GM18498 (cell line): ENCODE data around the gene CACNG4.

Experiments
- ATAC-seq: cut with Tn5 transposase; IDR thresholded peaks from one replicate; pipeline ENCODE4 v1.9.1; 2021; ENCODE audit warnings: mild to moderate bottlenecking, moderate library complexity; ENCODE audit not compliant: unreplicated experiment

Gene CACNG4

GRCh38 chr17:67015001-67015400, 50.5 kb downstream of the CACNG4 start:
- no peak for ATAC-seq

DNA sequence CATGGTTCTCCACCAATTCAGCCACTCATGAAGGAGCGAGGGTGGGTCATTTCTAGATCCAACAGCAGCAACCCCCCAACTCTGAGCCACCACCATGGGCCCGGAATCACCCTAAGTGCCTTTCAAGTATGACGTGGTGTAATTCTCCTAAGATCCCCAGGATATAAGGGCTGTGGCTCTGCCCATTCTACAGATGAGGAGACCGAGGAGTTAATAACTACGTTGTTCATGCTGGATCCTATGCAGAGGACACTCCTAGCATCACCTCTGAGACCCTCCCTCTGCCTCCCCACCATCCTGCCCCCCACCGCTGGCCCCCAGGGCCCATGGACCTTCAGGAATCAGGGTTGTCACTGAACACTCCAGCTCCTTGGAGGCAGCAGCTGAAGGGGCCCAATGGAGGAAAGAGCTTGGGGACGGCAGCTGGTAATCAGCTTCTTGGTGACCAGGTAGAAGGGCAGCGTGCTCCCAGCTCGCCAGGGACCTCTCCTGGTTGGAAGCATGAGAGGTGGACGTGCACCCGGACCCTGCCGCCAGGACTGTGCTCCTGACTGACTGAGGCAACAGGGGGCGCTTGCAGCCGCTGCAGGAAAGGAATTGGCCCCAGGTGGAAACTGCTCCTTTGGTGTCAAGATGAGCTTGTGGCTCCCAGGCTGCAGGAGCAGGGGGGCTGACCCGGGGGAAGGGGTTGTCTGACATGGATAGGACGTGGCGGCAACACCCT, 51.7 kb downstream of the CACNG4 start:
- ATAC-seq, result no peak

- no peak for ATAC-seq
Measured at GRCh38 chr17:67017910-67018309, 53.4 kb downstream of the CACNG4 start.

DNA sequence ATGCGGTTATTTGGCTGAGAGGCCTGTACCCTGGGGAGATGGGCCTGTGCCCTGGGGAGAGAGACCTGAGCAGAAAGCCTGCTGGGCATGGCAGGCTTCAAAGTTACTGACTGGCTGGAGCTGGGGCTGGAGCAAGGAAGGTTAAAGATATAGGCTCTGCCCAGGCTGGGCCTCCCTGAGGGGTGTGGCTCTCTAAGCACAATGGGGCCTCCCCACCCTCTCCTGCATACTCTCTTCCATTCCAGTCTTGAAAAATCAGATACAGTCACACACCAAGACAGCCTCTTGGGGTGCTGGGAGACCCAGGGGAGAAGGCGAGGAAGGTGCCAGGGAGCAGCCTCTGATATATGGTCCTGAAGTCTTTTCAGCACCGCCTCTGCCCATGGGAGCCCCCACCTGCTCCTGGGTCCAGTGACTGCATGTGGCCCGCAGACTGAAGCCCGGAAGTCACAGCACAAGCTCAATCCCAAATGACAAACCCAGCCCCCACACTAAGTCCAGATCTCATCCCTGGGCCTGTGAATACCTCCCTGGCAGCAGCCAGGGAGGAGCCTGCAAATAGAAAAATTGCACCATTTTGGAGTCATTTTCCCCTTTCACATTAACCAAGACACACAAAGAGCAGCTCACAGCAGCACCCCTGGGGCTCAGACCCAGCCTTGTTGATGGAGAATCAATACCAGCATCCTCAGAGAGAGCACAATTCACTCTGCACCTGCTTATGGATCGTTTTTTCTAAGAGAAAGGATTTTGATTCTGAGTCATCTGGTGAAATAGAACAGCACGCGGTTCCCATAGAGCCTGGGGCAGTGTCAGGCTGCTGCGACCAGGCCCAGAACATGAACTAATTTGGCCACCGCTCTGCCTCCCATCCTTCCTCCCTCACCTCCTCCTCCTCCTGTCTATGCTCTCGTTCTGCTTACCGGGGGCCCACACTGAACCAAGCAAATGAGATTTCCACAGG, 54.2 kb downstream of the CACNG4 start:
- no peak for ATAC-seq

DNA sequence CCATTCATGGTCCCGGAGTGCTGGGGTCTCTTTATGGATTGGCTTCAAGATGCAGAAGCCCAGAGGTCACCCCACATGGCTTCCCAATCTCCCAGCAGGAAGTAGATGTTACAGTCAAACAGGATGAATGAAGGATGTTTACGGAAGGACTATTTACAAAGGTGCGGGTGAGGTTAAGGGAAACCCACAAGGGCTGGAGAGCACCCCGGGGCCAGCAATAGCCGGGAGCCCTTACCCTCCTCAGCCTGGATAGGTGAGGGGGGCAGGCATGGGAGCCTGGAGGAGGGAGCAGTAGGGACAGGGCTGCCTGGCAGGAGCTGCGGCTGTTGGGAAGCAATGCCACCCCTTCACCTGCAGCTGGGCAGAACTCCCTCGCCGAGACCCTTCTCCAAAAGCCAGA, 55.3 kb downstream of the CACNG4 start:
- no peak for ATAC-seq

DNA sequence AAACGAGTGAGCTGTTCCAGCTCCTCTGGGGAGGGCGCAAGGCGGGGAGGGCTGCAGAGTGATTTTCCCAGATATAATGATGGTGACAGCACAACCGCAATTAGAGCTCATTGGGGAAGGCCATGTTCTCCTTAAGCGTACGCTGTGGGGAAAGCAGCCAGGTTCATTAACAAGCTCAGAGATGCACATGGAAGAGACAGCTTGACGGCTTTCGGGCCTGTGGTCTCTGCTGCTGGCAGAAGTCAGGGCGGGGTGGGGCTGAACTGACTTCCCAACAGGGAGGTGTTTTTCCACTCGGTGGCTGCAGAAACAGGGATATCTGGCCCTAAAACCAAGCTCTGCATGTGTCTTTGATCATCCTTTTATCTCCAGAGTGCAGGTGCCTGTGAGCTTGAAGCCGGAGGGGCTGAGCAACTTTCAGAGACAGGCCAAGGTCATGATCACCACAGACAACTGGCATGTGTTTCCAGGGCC, 55.8 kb downstream of the CACNG4 start:
- no peak for ATAC-seq

DNA sequence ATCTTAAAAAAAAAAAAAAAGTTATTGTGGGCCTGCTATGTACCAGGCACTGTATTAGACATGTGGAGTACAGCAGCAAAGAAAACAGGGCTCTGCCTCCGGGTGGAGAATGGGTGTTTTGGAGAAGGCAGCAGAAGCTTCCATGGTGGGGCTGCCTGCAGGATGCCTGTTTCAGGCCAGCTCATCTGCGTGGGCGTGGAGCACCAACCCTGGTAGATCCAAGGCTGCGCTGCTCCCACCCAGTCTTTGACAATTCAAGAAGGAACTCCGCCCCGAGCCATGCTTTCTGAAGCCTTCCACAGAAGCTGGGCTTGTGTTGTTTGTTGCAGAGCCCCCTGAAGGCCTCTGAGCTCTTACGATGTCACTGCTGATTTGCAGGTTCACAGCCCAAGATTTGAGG, 56.7 kb downstream of the CACNG4 start:
- no peak for ATAC-seq

DNA sequence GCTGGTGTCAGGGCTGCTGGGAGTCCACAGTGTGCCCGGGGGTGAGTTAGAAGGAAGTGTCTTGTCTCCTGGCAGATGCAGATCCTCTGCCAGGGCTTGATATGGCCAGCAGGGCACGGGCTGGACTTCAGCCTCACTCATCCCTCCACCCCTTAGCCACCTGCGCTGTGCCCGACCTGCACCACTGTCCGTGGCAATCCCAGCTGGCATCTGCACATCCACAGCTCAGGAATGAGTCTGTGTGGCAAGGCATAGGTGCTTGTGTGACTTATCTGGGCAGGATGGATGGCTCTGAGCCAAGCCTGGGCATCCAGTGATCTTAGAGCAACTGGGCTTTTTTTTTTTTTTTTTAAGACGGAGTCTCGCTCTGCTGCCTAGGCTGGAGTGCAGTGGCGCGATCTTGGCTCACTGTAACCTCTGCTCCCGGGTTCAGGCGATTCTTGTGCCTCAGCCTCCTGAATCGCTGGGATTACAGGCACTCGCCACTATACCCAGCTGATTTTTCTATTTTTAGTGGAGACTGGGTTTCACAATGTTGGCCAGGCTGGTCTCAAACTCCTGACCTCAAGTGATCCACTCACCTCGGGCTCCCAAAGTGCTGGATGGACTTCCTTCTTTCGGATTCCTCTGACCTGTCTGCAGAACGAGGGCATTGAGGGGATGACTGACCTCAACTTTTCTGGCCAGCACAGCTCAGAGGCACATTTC, 57.4 kb downstream of the CACNG4 start:
- no peak for ATAC-seq

GRCh38 chr17:67022451-67022810, 57.9 kb downstream of the CACNG4 start:
- no peak for ATAC-seq

DNA sequence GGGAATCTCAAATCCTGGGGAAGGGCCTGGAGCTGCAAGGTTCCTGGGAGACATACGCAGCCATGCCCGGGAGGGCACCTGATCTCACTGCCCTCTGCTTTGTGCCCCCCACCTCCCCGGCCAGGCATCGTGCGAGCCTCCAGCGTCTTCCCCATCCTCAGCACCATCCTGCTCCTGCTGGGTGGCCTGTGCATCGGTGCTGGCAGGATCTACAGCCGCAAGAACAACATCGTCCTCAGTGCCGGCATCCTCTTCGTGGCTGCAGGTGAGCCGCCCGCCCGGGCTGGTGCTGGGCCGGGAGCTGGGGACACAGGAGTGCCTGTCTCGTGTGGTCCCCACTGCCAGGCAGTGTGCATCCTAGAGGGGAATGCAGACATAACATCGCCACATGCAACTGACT, 60.2 kb downstream of the CACNG4 start:
- ATAC-seq, result no peak

DNA sequence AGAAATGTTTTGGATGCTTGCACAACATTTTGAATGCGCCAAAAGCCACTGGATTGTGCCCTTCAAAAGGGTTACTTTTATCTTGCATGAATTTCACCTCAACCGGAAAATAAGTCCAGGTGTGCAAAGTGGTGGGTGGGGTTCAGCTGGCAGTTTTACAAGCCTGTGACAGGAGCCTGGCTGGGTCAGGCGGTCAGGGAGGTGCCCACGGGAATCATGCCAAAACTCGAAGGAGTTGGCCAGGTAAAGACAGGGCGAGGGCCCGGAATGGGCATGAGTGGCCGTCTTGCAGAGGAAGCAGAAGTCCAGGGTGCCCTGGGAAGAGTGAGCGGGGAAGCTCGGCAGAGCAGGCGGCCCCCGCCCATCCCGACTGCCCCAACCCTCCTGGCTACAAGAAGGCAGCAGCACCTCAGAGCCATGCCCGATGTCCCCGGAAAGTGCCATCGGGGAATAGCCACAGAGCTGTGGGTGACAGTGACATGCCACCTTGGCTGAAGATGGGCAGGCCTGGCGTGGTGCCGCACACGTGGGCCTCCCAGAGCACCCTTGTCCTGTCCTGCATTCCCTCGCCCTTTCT, 60.8 kb downstream of the CACNG4 start:
- no peak for ATAC-seq

DNA sequence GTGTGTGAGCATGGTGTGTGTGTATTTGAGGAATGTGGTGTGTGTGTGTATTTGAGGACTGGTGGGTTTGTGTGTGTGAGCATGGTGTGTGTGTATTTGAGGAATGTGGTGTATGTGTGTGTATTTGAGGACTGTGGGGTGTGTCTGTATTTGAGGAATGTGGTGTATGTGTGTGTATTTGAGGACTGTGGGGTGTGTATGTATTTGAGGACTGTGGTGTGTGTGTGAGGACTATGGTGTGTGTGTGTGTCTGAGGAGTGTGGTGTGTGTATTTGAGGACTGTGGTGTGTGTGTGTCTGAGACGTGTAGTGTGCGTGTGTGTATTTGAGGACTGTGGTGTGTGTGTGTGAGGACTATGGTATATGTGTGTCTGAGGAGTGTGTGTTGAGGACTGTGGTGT, 61.8 kb downstream of the CACNG4 start:
- no peak for ATAC-seq

- no peak for ATAC-seq
Measured at GRCh38 chr17:67027031-67027628, 62.6 kb downstream of the CACNG4 start.

DNA sequence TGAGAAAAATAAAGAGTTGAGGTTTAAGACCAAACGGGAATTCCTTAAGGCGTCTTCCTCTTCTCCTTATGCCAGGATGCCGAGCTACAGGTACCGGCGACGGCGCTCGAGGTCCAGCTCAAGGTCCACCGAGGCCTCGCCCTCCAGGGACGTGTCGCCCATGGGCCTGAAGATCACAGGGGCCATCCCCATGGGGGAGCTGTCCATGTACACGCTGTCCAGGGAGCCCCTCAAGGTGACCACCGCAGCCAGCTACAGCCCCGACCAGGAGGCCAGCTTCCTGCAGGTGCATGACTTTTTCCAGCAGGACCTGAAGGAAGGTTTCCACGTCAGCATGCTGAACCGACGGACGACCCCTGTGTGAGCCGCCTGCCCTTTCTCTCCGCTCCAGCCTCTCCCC, 66.1 kb downstream of the CACNG4 start:
- no peak for ATAC-seq

- ATAC-seq, result no peak
Measured at GRCh38 chr17:67032382-67032781, 67.9 kb downstream of the CACNG4 start.

DNA sequence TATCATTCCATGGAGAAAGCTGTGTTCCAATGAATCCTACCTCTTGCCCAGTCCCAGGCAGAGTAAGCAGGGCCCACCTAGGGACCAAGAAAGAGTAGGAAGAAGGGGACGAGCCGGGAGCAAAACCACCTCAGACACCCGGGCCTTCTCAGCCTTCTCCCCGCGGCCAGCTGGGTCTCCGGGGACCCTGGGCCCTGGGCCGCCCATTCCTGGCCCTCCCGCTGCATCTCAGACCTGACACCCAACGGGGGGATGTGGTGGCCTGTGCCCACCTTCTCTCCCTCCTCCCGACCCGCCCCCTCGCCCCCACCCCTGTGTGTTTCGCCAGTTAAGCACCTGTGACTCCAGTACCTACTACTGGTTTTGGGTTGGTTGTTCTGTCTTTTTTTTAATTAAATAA, 68.5 kb downstream of the CACNG4 start:
- ATAC-seq, result no peak

- no peak for ATAC-seq
Measured at GRCh38 chr17:67033613-67034012, 69.1 kb downstream of the CACNG4 start.

DNA sequence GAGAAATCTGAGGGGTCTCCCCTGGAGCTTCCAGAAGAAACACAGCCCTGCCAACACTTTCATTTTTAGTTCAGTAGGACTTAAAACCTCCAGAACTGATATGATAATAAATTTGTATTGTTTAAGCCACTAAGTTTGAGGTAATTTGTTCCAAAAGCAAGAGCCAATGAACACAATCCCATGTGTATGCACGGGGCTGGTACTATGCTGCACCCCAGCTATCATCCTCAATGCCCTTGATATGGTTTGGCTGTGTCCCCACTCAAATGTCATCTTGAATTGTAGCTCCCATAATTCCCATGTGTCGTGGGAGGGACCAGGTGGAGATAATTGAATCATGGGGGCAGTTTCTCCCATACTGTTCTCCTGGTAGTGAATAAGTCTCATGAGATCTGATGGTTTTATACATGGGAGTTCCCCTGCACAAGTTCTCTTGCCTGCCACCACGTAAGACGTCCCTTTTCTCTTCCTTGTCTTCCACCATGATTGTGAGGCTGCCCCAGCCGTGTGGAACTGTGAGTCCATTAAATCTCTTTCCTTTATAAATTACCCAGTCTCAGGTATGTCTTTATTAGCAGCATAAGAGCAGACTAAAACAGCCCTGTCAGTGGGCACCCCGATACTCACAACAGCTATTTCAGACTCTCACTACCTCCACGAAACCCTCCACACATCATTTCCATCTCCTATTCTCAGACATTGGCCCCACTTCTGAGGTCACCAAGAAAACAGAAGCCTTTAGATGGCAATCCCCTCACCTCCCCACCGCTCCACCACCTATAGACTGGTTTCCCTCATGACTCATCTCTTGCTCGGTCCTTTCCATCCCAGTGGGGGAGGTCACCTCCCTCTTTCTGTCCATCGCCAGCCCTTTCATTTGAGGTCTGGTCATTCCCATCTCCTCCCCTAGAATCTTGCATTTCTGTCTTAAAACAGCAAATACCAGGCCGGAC, 70.9 kb downstream of the CACNG4 start:
- ATAC-seq, result peak; percentile 67

GRCh38 chr17:67038861-67039365, 74.4 kb downstream of the CACNG4 start:
- ATAC-seq, result no peak
